ENCODE data around the gene ZEB1. TPM values are rescaled to one million over a fixed set of nuclear protein-coding genes. Genes with fewer than 3 reads are reported as not detected.

Gene ZEB1
- total RNA-seq, 2 donors from 2014 or later: 15.0 to 28.2 TPM

DNA sequence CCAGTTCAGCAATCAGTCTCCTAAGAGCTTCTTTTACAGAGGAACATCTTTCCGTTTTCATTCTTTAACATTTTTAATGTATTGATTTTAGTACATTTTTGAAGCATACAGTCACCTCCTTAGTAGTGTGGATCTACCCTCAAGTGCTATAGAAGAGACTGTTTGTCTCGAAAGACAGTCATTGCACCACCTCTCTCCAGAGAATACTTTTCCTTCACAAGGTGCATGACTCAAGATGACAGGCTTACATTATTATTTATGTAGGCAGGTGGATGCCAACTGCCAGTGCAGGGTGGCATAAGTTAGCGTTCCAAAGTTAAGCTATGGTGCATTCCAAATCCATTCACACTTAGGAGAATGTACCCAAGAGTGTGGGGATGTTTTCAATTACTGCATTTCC, 71.8 kb downstream of the ZEB1 start:
- 74% methylated on average over 3 of the region's 3 CpGs for WGBS
- intact Hi-C loops (cut with DNase I): no loop called here
- TF ChIP-seq POLR2A (IDR thresholded peaks at IDR 0.05) (no peak), POLR2AphosphoS5 (IDR thresholded peaks at IDR 0.05) (no peak)
- TF ChIP-seq, protein P1, sequence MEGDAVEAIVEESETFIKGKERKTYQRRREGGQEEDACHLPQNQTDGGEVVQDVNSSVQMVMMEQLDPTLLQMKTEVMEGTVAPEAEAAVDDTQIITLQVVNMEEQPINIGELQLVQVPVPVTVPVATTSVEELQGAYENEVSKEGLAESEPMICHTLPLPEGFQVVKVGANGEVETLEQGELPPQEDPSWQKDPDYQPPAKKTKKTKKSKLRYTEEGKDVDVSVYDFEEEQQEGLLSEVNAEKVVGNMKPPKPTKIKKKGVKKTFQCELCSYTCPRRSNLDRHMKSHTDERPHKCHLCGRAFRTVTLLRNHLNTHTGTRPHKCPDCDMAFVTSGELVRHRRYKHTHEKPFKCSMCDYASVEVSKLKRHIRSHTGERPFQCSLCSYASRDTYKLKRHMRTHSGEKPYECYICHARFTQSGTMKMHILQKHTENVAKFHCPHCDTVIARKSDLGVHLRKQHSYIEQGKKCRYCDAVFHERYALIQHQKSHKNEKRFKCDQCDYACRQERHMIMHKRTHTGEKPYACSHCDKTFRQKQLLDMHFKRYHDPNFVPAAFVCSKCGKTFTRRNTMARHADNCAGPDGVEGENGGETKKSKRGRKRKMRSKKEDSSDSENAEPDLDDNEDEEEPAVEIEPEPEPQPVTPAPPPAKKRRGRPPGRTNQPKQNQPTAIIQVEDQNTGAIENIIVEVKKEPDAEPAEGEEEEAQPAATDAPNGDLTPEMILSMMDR (IDR thresholded peaks at IDR 0.05): no peak
- DNase-seq (ENCODE audit: low spot score): no peak
- Histone ChIP-seq H3K36me3 (no peaks in the 10 kb centered on the region), H3K9me3 (no peaks in the 10 kb centered on the region), H3K4me1 (replicated peaks) (no peaks in the 10 kb centered on the region), H3K27me3 (replicated peaks; ENCODE audit: insufficient read depth) (no peaks in the 10 kb centered on the region), H3K4me3 (no peak overlapping the region), H3K27ac (no peak overlapping the region)

DNA sequence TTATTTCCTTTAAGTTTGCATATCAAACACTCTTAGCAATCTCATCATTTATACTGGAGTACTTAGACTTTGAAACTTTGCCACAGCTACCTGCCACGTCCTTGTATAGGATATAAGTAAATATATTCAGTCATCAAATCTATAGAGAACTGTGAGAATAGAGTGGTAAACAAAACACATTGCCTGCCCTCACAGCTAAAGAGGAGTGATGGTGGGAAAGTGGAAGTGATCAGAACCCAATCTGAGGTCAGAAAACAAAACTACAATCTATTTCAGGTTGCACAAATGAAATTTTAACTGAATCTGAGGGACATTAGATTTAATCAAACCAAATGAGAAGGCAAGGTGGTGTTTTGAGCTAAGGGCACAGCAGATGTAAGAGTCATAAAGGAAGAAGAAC, 74.8 kb downstream of the ZEB1 start:
- TF ChIP-seq POLR2AphosphoS5 (IDR thresholded peaks at IDR 0.05): no peak
- TF ChIP-seq POLR2A (IDR thresholded peaks at IDR 0.05): no peak
- TF ChIP-seq, protein P1 (IDR thresholded peaks at IDR 0.05): no peak
- no peak overlapping the region for H3K27ac ChIP-seq
- 68% methylated on average over 1 of the region's 1 CpG for WGBS

DNA sequence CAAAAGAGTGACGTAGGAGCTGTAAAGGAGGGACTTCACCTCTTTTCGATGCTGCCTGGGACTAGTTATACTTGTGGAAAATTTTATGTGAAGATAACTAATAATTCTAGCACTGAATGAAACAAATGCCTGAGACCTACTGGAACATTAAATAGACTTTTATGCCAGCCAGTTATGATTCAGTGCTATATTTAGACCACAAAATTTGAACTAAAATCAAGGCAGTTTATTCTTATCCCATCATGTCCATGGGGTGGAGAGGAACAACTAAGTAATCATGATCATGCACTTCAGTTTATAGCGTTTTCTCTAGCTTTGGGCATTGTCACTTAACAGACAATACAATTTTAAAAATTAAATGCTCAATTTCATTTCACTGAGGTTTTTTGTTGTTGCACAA, 76.7 kb downstream of the ZEB1 start:
- no peak overlapping the region for H3K27ac ChIP-seq
- no peaks in the 10 kb centered on the region for H3K9me3 ChIP-seq
- WGBS: 29% methylated on average over 3 of the region's 3 CpGs
- no peak for DNase-seq (ENCODE audit: low spot score)
- H3K4me1 ChIP-seq (replicated peaks): no peaks in the 10 kb centered on the region
- no peaks in the 10 kb centered on the region for H3K36me3 ChIP-seq
- TF ChIP-seq POLR2AphosphoS5 (IDR thresholded peaks at IDR 0.05) (no peak), POLR2A (IDR thresholded peaks at IDR 0.05) (no peak)
- TF ChIP-seq, protein P1 (IDR thresholded peaks at IDR 0.05): no peak
- no peak overlapping the region for H3K4me3 ChIP-seq
- intact Hi-C loops (cut with DNase I): no loop called here
- H3K27me3 ChIP-seq (replicated peaks; ENCODE audit: insufficient read depth): no peaks in the 10 kb centered on the region

More for the DNA sequence above, 74.8 kb downstream of the ZEB1 start:
- no peaks in the 10 kb centered on the region for H3K36me3 ChIP-seq
- no peak for DNase-seq (ENCODE audit: low spot score)
- H3K4me3 ChIP-seq: no peak overlapping the region
- no peaks in the 10 kb centered on the region for H3K27me3 ChIP-seq (replicated peaks; ENCODE audit: insufficient read depth)
- H3K4me1 ChIP-seq (replicated peaks): no peaks in the 10 kb centered on the region
- intact Hi-C loops (cut with DNase I): no loop called here
- H3K9me3 ChIP-seq: no peaks in the 10 kb centered on the region

DNA sequence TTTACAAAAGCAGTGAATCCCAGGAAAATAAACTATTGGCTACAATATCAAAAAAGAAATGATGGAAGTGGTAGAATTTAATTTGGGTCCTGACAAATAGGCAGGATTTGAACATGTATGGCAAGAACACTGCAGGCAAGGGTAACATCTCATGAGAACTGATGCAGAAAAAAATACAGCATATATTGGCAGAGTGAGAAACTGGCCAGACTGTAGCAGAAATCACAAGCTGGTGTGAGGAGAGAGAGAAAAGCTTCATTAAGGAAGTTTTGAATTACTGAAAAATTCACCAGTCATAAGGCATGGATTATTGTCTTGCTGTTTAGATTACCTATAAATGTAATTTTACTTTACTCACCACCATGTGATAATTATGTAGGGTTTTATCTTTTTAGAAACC, 77.4 kb downstream of the ZEB1 start:
- no peaks in the 10 kb centered on the region for H3K4me1 ChIP-seq (replicated peaks)
- no peak overlapping the region for H3K27ac ChIP-seq
- TF ChIP-seq, protein P1 (IDR thresholded peaks at IDR 0.05): no peak
- TF ChIP-seq POLR2A (IDR thresholded peaks at IDR 0.05) (no peak), POLR2AphosphoS5 (IDR thresholded peaks at IDR 0.05) (no peak)
- no peak for DNase-seq (ENCODE audit: low spot score)
- H3K36me3 ChIP-seq: no peaks in the 10 kb centered on the region
- no peaks in the 10 kb centered on the region for H3K27me3 ChIP-seq (replicated peaks; ENCODE audit: insufficient read depth)
- H3K9me3 ChIP-seq: no peaks in the 10 kb centered on the region
- intact Hi-C loops (cut with DNase I): no loop called here
- H3K4me3 ChIP-seq: no peak overlapping the region

DNA sequence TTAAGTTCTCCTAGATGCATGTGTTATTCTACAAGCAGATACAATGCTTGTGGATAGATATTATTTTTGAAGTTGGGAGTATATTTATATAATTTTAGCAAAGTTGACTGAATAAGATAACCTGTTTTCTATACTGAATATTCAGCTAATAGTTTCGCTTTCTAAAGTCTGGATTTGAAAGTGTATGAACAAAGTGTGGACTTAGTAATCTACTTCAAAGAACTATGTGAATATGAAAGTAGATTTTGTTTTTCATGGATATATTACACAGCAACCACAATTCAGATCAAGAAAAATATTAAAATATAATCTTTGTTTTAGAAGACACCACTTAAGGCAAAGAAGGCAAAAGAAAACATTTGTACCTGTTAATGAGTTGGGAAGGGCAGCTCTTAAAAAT, 78.8 kb downstream of the ZEB1 start:
- intact Hi-C loops (cut with DNase I): no loop called here
- 97% methylated on average over 1 of the region's 1 CpG for WGBS
- Histone ChIP-seq H3K4me3 (no peak overlapping the region), H3K27me3 (replicated peaks; ENCODE audit: insufficient read depth) (no peaks in the 10 kb centered on the region), H3K36me3 (no peaks in the 10 kb centered on the region), H3K4me1 (replicated peaks) (no peaks in the 10 kb centered on the region), H3K27ac (no peak overlapping the region), H3K9me3 (no peaks in the 10 kb centered on the region)
- no peak for DNase-seq (ENCODE audit: low spot score)
- TF ChIP-seq POLR2AphosphoS5 (IDR thresholded peaks at IDR 0.05) (no peak), POLR2A (IDR thresholded peaks at IDR 0.05) (no peak)
- TF ChIP-seq, protein P1 (IDR thresholded peaks at IDR 0.05): no peak

Measured in prostate gland (tissue), 2 donors.